K562 (cell line): ENCODE measurements around the gene TLE6. TPM values are rescaled to one million over a fixed set of nuclear protein-coding genes. Genes with fewer than 3 reads are reported as not detected.

Source experiments
- ADNP ChIP-seq: fragments of 200-800 bp; sonication (Bioruptor generic); IDR thresholded peaks from 2 replicates; pipeline ENCODE4 v1.6.1; 2016; ENCODE audit warnings: missing genetic modification characterization, missing compliant biosample characterization
- ARID1B ChIP-seq: fragments of 450-650 bp; IDR thresholded peaks from 2 replicates; pipeline ENCODE4 v1.6.1; 2016; ENCODE audit warnings: antibody characterized with exemption, mild to moderate bottlenecking, inconsistent platforms
- ASH1L ChIP-seq: fragments of 450-650 bp; IDR thresholded peaks from 2 replicates; pipeline ENCODE4 v1.6.1; 2018; ENCODE audit warnings: borderline replicate concordance, mild to moderate bottlenecking, low read depth; ENCODE audit not compliant: partially characterized antibody
- CEBPB ChIP-seq: fragments of 450-650 bp; IDR thresholded peaks from 2 replicates; pipeline ENCODE4 v1.6.1; 2016; ENCODE audit warnings: missing genetic modification characterization, missing compliant biosample characterization
- CEBPG ChIP-seq, 3 experiments: fragments of 200-800 bp in 1 of 3; sonication (Bioruptor generic) in 1 of 3; sonication (generic) in 1 of 3; formaldehyde crosslinking in 1 of 3; IDR thresholded peaks in 2 of 3; conservative IDR thresholded peaks in 1 of 3; 2 replicates each; pipeline versions ENCODE4 v1.6.1 to v1.8.0; 2016 to 2022; ENCODE audit warnings: missing compliant biosample characterization in 2 of 3, missing genetic modification characterization in 2 of 3, mild to moderate bottlenecking in 1 of 3, missing genetic modification reagents in 1 of 3
- CHD2 ChIP-seq: IDR thresholded peaks from 2 replicates; pipeline ENCODE4 v1.6.1; 2011; ENCODE audit warnings: low read depth, low read length
- DMBX1 ChIP-seq: fragments of 250-450 bp; sonication (Bioruptor Pico); IDR thresholded peaks from 2 replicates; pipeline ENCODE4 v1.8.0; 2022; ENCODE audit warnings: inconsistent platforms, mild to moderate bottlenecking, moderate library complexity, borderline replicate concordance
- FOXO4 ChIP-seq: fragments of 450-650 bp; formaldehyde crosslinking; IDR thresholded peaks from 2 replicates; pipeline ENCODE4 v1.4.0; 2020; ENCODE audit warnings: mild to moderate bottlenecking, moderate library complexity
- GABPB2 ChIP-seq: fragments of 250-450 bp; sonication (Bioruptor Pico); conservative IDR thresholded peaks from 2 replicates; pipeline ENCODE4 v1.5.1; 2021; ENCODE audit warnings: mild to moderate bottlenecking
- HDAC8 ChIP-seq: fragments of 450-650 bp; IDR thresholded peaks from 2 replicates; pipeline ENCODE4 v1.6.1; 2016; ENCODE audit warnings: mild to moderate bottlenecking, missing genetic modification characterization, moderate library complexity, missing compliant biosample characterization
- HNRNPLL ChIP-seq: fragments of 200-400 bp; formaldehyde crosslinking; IDR thresholded peaks from 2 replicates; pipeline ENCODE4 v1.6.1; 2017; ENCODE audit warnings: low read length, low read depth, mild to moderate bottlenecking; ENCODE audit not compliant: poor library complexity, severe bottlenecking
- JUND ChIP-seq, 2 experiments: IDR thresholded peaks; 2 replicates in 1 of 2; 3 replicates in 1 of 2; pipeline ENCODE4 v1.6.1; 2011; ENCODE audit warnings: borderline replicate concordance in 2 of 2, low read depth in 2 of 2, low read length in 2 of 2, improper control_type of control experiment in 1 of 2, missing biosample characterization in 1 of 2, missing genetic modification characterization in 1 of 2, missing genetic modification reagents in 1 of 2
- KDM1A ChIP-seq, 2 experiments: fragments of 450-650 bp; IDR thresholded peaks; 2 replicates each; pipeline ENCODE4 v1.6.1; 2016; ENCODE audit warnings: mild to moderate bottlenecking in 2 of 2
- MCM5 ChIP-seq: fragments of 450-650 bp; IDR thresholded peaks from 2 replicates; pipeline ENCODE4 v1.6.1; 2016; ENCODE audit warnings: low read depth
- PHF20 ChIP-seq: fragments of 450-650 bp; IDR thresholded peaks from 2 replicates; pipeline ENCODE4 v1.6.1; 2018; ENCODE audit not compliant: partially characterized antibody
- RBM15 ChIP-seq: fragments of 200-400 bp; formaldehyde crosslinking; IDR thresholded peaks from 2 replicates; pipeline ENCODE4 v1.6.1; 2018; ENCODE audit warnings: mild to moderate bottlenecking, low read length, moderate library complexity; ENCODE audit not compliant: insufficient read depth
- RFX7 ChIP-seq: fragments of 250-450 bp; sonication (Bioruptor Pico); IDR thresholded peaks from 2 replicates; pipeline ENCODE4 v1.5.1; 2021; ENCODE audit warnings: mild to moderate bottlenecking
- RUNX1 ChIP-seq: sonication (generic); IDR thresholded peaks from 2 replicates; pipeline ENCODE4 v1.6.1; 2016; ENCODE audit warnings: antibody characterized with exemption, low read depth
- TCF7L2 ChIP-seq: fragments of 150-350 bp; IDR thresholded peaks from 2 replicates; pipeline ENCODE4 v1.6.1; 2016; ENCODE audit warnings: low read depth, mild to moderate bottlenecking, low read length, moderate library complexity
- THRAP3 ChIP-seq: fragments of 450-650 bp; IDR thresholded peaks from 2 replicates; pipeline ENCODE4 v1.6.1; 2016; ENCODE audit warnings: mild to moderate bottlenecking, inconsistent platforms, borderline replicate concordance
- ZNF668 ChIP-seq: fragments of 250-450 bp; sonication (Bioruptor Pico); IDR thresholded peaks from 2 replicates; pipeline ENCODE4 v1.8.0; 2022; ENCODE audit warnings: mild to moderate bottlenecking, inconsistent platforms
- ZNF75A ChIP-seq: fragments of 450-650 bp; formaldehyde crosslinking; IDR thresholded peaks from 2 replicates; pipeline ENCODE4 v1.4.0; 2020; ENCODE audit warnings: mild to moderate bottlenecking
- polyA plus RNA-seq, 8 experiments: library from polyadenylated mRNA; depleted of rRNA in 4 of 8; stranded (reverse) in 5 of 8; unstranded in 3 of 8; fragments of >200 nt; fragmentation: Nextera tagmentation in 2 of 8; fragmentation: Illumina TruSeq in 1 of 8; extraction: Ambion mirVana in 2 of 8; extraction: Trizol in 1 of 8; gene quantifications; 2 replicates each; pipeline versions ENCODE4 v1.2.1 to v1.2.3, GENCODE V29; 2011 to 2014; ENCODE audit warnings: inconsistent platforms in 1 of 8, missing spikeins in 1 of 8
- total RNA-seq, 7 experiments: library from RNA; depleted of rRNA in 6 of 7; stranded (reverse); fragments of >200 nt in 6 of 7; fragmentation: Illumina TruSeq in 2 of 7; extraction: Trizol in 2 of 7; gene quantifications; 2 replicates each; pipeline versions ENCODE4 v1.2.1 to v1.2.3, GENCODE V29; 2011 to 2021; ENCODE audit warnings: low replicate concordance in 1 of 7
- TF ChIP-seq, protein P1 (sequence below), 3 experiments: fragments of 200-800 bp in 1 of 3; fragments of 250-450 bp in 1 of 3; fragments of 450-650 bp in 1 of 3; sonication (Bioruptor Pico) in 1 of 3; sonication (Bioruptor generic) in 1 of 3; formaldehyde crosslinking in 1 of 3; IDR thresholded peaks; 2 replicates each; pipeline versions ENCODE4 v1.6.1 to v1.8.0; 2016 to 2022; ENCODE audit warnings: mild to moderate bottlenecking in 2 of 3, missing genetic modification characterization in 2 of 3, missing compliant biosample characterization in 1 of 3, moderate library complexity in 1 of 3
- TF ChIP-seq, protein P2 (sequence below): sonication (generic); formaldehyde crosslinking; IDR thresholded peaks from 2 replicates; pipeline ENCODE4 v1.8.0; 2022; ENCODE audit warnings: missing genetic modification reagents, mild to moderate bottlenecking, borderline replicate concordance

Gene TLE6
- total and polyA plus RNA-seq, 9 of the 15 experiments (the other 6 are each of a cell fraction or from before 2014, with no cell fraction given) = 1.1 to 6.1 (median 2.5) TPM

DNA sequence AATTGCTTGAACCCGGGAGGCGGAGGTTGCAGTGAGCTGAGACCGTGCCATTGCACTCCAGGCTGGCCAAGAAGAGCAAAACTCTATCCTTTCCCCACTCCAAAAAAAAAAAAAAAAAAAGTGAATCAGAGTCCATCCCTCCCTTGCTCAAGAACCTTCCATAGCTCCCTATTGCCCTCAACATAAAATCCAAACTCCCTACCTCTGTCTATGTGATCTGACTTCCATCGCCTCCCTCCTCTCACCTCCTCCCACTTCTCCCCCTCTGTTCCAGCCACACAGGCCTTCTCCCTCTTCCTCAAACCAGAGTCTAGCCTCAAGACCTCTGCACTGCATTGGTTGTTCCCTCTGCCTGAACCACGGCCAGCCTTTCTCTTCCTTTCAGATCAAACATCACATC is 61.8 kb downstream of the TLE6 start (continued):
- TF ChIP-seq, protein P1, sequence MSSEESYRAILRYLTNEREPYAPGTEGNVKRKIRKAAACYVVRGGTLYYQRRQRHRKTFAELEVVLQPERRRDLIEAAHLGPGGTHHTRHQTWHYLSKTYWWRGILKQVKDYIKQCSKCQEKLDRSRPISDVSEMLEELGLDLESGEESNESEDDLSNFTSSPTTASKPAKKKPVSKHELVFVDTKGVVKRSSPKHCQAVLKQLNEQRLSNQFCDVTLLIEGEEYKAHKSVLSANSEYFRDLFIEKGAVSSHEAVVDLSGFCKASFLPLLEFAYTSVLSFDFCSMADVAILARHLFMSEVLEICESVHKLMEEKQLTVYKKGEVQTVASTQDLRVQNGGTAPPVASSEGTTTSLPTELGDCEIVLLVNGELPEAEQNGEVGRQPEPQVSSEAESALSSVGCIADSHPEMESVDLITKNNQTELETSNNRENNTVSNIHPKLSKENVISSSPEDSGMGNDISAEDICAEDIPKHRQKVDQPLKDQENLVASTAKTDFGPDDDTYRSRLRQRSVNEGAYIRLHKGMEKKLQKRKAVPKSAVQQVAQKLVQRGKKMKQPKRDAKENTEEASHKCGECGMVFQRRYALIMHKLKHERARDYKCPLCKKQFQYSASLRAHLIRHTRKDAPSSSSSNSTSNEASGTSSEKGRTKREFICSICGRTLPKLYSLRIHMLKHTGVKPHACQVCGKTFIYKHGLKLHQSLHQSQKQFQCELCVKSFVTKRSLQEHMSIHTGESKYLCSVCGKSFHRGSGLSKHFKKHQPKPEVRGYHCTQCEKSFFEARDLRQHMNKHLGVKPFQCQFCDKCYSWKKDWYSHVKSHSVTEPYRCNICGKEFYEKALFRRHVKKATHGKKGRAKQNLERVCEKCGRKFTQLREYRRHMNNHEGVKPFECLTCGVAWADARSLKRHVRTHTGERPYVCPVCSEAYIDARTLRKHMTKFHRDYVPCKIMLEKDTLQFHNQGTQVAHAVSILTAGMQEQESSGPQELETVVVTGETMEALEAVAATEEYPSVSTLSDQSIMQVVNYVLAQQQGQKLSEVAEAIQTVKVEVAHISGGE (CRISPR knock-in tag; IDR thresholded peaks at IDR 0.05) = no peak
- TF ChIP-seq MCM5 = no peak
- peak; percentile 96 to 98 for TF ChIP-seq KDM1A (IDR thresholded peaks at IDR 0.05)
- no peak for TF ChIP-seq ARID1B
- no peak for TF ChIP-seq GABPB2 (CRISPR knock-in tag)
- TF ChIP-seq RFX7 = no peak
- TF ChIP-seq JUND (IDR thresholded peaks at IDR 0.05; ENCODE audit: borderline replicate concordance, low read depth, low read length) = no peak
- TF ChIP-seq JUND (tag; IDR thresholded peaks at IDR 0.05; ENCODE audit: borderline replicate concordance, low read depth, low read length) = no peak
- no peak for TF ChIP-seq THRAP3
- TF ChIP-seq CEBPB (tag) = no peak
- TF ChIP-seq TCF7L2 = no peak
- peak; percentile 22 for TF ChIP-seq ASH1L
- no peak for TF ChIP-seq CHD2
- TF ChIP-seq ZNF75A (CRISPR knock-in tag) = no peak
- TF ChIP-seq HDAC8 = no peak
- TF ChIP-seq CEBPG (CRISPR knock-in tag; IDR thresholded peaks at IDR 0.05) = no peak
- TF ChIP-seq CEBPG (tag; conservative IDR thresholded peaks at IDR 0.05 in 1 of 2, IDR thresholded peaks at IDR 0.05 in 1 of 2) = no peak
- no peak for TF ChIP-seq RUNX1
- TF ChIP-seq FOXO4 (CRISPR knock-in tag) = no peak
- TF ChIP-seq HNRNPLL = no peak
- TF ChIP-seq ZNF668 = no peak
- no peak for TF ChIP-seq DMBX1 (CRISPR knock-in tag)
- peak; percentile 86 for TF ChIP-seq ADNP (tag)
- TF ChIP-seq, protein P2, sequence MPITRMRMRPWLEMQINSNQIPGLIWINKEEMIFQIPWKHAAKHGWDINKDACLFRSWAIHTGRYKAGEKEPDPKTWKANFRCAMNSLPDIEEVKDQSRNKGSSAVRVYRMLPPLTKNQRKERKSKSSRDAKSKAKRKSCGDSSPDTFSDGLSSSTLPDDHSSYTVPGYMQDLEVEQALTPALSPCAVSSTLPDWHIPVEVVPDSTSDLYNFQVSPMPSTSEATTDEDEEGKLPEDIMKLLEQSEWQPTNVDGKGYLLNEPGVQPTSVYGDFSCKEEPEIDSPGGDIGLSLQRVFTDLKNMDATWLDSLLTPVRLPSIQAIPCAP (CRISPR knock-in tag) = no peak
- TF ChIP-seq RBM15 = no peak
- TF ChIP-seq PHF20 = peak; percentile 88
